ENCODE measurements around the gene GRIA2. TPM values are rescaled to one million over a fixed set of nuclear protein-coding genes. Genes with fewer than 3 reads are reported as not detected.
"Not testable (repeated sequence)": the region's sequence is repeated elsewhere in the genome, so short reads cannot be mapped to it uniquely, and the experiment has no call there.

GRIA2 gene
- total RNA-seq, 1 donor from 2014 or later = 31.3 TPM

DNA sequence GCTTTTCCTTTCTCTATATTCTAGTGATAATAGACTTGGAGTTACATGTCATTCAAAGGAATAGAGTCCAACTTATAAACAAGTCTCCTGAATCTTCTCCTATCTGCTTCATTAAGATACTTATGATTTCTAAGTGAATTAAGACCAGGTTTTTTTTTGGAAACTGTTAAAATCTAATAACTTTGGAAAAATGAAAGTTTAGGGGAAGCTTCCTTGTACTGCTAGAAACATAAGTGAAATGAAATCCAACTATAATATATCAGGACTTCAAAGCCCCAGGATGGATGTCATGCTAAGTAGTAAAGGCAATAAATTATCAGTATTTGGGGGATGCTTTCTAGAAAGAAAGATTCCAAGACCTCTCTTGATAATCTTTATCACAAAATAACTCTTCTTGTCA, 24.8 kb downstream of the GRIA2 start:
- Mint-ChIP-seq H3K4me1 (ENCODE audit: unreplicated experiment) (no peaks in the 10 kb centered on the region), H3K27me3 (ENCODE audit: unreplicated experiment) (peaks cover 23% of the 10 kb centered on the region), H3K4me3 (ENCODE audit: unreplicated experiment) (no peak overlapping the region), H3K9me3 (ENCODE audit: unreplicated experiment) (peaks cover 6% of the 10 kb centered on the region), H3K27ac (ENCODE audit: unreplicated experiment) (no peak overlapping the region), H3K36me3 (ENCODE audit: unreplicated experiment) (no peaks in the 10 kb centered on the region)
- no peak for DNase-seq (ENCODE audit: extremely low spot score, unreplicated experiment)
- TF ChIP-seq, protein P1, sequence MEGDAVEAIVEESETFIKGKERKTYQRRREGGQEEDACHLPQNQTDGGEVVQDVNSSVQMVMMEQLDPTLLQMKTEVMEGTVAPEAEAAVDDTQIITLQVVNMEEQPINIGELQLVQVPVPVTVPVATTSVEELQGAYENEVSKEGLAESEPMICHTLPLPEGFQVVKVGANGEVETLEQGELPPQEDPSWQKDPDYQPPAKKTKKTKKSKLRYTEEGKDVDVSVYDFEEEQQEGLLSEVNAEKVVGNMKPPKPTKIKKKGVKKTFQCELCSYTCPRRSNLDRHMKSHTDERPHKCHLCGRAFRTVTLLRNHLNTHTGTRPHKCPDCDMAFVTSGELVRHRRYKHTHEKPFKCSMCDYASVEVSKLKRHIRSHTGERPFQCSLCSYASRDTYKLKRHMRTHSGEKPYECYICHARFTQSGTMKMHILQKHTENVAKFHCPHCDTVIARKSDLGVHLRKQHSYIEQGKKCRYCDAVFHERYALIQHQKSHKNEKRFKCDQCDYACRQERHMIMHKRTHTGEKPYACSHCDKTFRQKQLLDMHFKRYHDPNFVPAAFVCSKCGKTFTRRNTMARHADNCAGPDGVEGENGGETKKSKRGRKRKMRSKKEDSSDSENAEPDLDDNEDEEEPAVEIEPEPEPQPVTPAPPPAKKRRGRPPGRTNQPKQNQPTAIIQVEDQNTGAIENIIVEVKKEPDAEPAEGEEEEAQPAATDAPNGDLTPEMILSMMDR (IDR thresholded peaks at IDR 0.05) = no peak

DNA sequence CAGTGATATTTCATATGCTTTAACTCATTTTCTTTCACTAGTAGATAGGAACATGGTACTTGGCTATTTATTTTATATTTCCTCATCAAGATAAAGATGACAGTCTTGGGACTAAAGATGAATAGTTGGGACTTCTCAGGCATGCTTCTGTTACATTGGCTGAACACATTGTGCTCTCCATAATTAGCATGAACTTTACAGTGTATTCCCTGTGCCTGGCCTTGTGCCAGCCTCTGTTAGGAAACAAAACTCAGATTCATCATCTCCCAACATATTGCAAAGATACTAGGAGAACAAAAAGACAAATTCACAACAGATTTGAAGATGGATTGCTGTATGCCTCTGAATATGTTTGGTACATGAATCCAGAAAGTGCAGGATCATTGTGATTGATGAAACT, 26.4 kb downstream of the GRIA2 start:
- TF ChIP-seq, protein P1 (IDR thresholded peaks at IDR 0.05) = no peak
- H3K36me3 Mint-ChIP-seq (ENCODE audit: unreplicated experiment) = no peaks in the 10 kb centered on the region
- no peaks in the 10 kb centered on the region for H3K9me3 Mint-ChIP-seq (ENCODE audit: unreplicated experiment)
- no peak for DNase-seq (ENCODE audit: extremely low spot score, unreplicated experiment)
- peaks cover 14% of the 10 kb centered on the region for H3K27me3 Mint-ChIP-seq (ENCODE audit: unreplicated experiment)
- H3K4me1 Mint-ChIP-seq (ENCODE audit: unreplicated experiment) = no peaks in the 10 kb centered on the region
- no peak overlapping the region for H3K4me3 Mint-ChIP-seq (ENCODE audit: unreplicated experiment)
- no peak overlapping the region for H3K27ac Mint-ChIP-seq (ENCODE audit: unreplicated experiment)

DNA sequence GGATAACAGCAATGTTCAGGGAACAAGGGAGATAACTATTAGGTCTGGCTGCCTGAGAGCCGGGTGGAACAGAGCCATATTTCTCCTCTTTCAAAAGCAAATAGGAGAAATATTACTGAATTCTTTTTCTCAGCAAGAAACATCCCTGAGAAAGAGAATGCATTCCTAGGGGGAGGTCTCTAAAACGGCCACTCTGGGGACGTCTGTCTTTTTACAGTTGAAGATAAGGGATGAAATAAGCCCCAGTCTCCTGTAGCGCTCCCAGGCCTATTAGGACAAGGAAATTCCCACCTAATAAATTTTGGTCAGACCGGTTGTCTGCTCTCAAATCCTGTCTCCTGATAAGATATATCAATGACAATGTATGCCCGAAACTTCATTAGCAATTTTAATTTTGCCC, 37.6 kb downstream of the GRIA2 start:
- H3K36me3 Mint-ChIP-seq (ENCODE audit: unreplicated experiment); H3K4me1 Mint-ChIP-seq (ENCODE audit: unreplicated experiment); H3K27ac Mint-ChIP-seq (ENCODE audit: unreplicated experiment); H3K4me3 Mint-ChIP-seq (ENCODE audit: unreplicated experiment); H3K27me3 Mint-ChIP-seq (ENCODE audit: unreplicated experiment); DNase-seq (ENCODE audit: extremely low spot score, unreplicated experiment): not testable (repeated sequence)
- H3K9me3 Mint-ChIP-seq (ENCODE audit: unreplicated experiment) = peaks cover 21% of the 10 kb centered on the region

DNA sequence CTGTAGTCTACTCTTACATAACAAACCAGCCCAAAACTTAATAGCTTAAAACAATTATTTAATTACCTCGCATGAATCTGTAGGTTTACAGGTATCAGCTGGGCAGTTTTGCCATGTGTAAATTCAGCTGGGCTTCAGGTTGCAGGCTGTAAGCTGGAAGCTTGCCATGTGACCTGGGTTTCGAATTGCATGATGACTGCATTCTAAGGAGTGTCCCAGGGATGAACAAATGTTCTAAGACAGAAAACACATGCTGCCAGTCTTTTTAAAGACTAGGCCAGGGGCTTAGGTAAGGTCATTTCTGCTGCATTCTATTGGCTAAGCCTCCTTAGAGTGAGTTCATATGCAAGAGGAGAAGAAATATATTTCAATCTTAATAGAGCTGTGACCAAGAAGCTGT, 44.8 kb downstream of the GRIA2 start:
- TF ChIP-seq, protein P1 (IDR thresholded peaks at IDR 0.05) = no peak
- H3K36me3 Mint-ChIP-seq (ENCODE audit: unreplicated experiment) = no peaks in the 10 kb centered on the region
- no peak overlapping the region for H3K4me3 Mint-ChIP-seq (ENCODE audit: unreplicated experiment)
- no peak for DNase-seq (ENCODE audit: extremely low spot score, unreplicated experiment)
- no peaks in the 10 kb centered on the region for H3K4me1 Mint-ChIP-seq (ENCODE audit: unreplicated experiment)
- H3K27ac Mint-ChIP-seq (ENCODE audit: unreplicated experiment) = no peak overlapping the region
- peaks cover 5% of the 10 kb centered on the region for H3K27me3 Mint-ChIP-seq (ENCODE audit: unreplicated experiment)
- no peaks in the 10 kb centered on the region for H3K9me3 Mint-ChIP-seq (ENCODE audit: unreplicated experiment)

GRCh38 chr4:157270108-157270507, 49.6 kb downstream of the GRIA2 start:
- Mint-ChIP-seq H3K9me3 (ENCODE audit: unreplicated experiment) (peaks cover 11% of the 10 kb centered on the region), H3K4me3 (ENCODE audit: unreplicated experiment) (no peak overlapping the region), H3K4me1 (ENCODE audit: unreplicated experiment) (no peaks in the 10 kb centered on the region), H3K36me3 (ENCODE audit: unreplicated experiment) (peaks cover 2% of the 10 kb centered on the region), H3K27ac (ENCODE audit: unreplicated experiment) (no peak overlapping the region), H3K27me3 (ENCODE audit: unreplicated experiment) (peaks cover 7% of the 10 kb centered on the region)
- TF ChIP-seq, protein P1 (IDR thresholded peaks at IDR 0.05) = no peak
- no peak for DNase-seq (ENCODE audit: extremely low spot score, unreplicated experiment)

- H3K4me3 Mint-ChIP-seq (ENCODE audit: unreplicated experiment) = no peak overlapping the region
- DNase-seq (ENCODE audit: extremely low spot score, unreplicated experiment) = no peak
- TF ChIP-seq, protein P1 (IDR thresholded peaks at IDR 0.05) = no peak
- H3K36me3 Mint-ChIP-seq (ENCODE audit: unreplicated experiment) = peaks cover 2% of the 10 kb centered on the region
- peaks cover 11% of the 10 kb centered on the region for H3K9me3 Mint-ChIP-seq (ENCODE audit: unreplicated experiment)
- peaks cover 7% of the 10 kb centered on the region for H3K27me3 Mint-ChIP-seq (ENCODE audit: unreplicated experiment)
- H3K27ac Mint-ChIP-seq (ENCODE audit: unreplicated experiment) = no peak overlapping the region
- H3K4me1 Mint-ChIP-seq (ENCODE audit: unreplicated experiment) = no peaks in the 10 kb centered on the region
Observed at GRCh38 chr4:157270552-157270951, 50.0 kb downstream of the GRIA2 start.

Data from osteocyte (in vitro differentiated cells).